EH (cell line): ENCODE results near the gene IER3.

Experiments
- DNase-seq: peaks from one replicate; pipeline ENCODE4 v3.0.0-alpha.2; 2015; ENCODE audit warnings: low read depth

The IER3 gene

GRCh38 chr6:30744054-30744805 lies at the start of gene IER3:
IER3 (minus strand) TSS chr6:30744547; CDS start chr6:30744518, 29 bp downstream.
- peak; percentile 95 for DNase-seq

- DNase-seq: peak; percentile 76
Measured at GRCh38 chr6:30793521-30794194, 49.3 kb upstream of the IER3 start.

- peak; percentile 17 for DNase-seq
Measured at GRCh38 chr6:30792786-30793185, 48.4 kb upstream of the IER3 start.

GRCh38 chr6:30790724-30791383 lies 46.5 kb upstream of the IER3 start:
- DNase-seq: peak; percentile 20

GRCh38 chr6:30789606-30790005 lies 45.3 kb upstream of the IER3 start:
- no peak for DNase-seq

- peak; percentile 83 for DNase-seq
Measured at GRCh38 chr6:30787954-30788353, 43.6 kb upstream of the IER3 start.

- DNase-seq: peak; percentile 86
Measured at GRCh38 chr6:30782425-30783014, 38.2 kb upstream of the IER3 start.

- DNase-seq: peak; percentile 99
Measured at GRCh38 chr6:30781743-30782424, 37.5 kb upstream of the IER3 start.

GRCh38 chr6:30781395-30781742 lies 37.0 kb upstream of the IER3 start:
- DNase-seq: no peak

GRCh38 chr6:30780642-30780920 lies 36.2 kb upstream of the IER3 start:
- no peak for DNase-seq

- no peak for DNase-seq
Measured at GRCh38 chr6:30779850-30780641, 35.7 kb upstream of the IER3 start.

GRCh38 chr6:30778001-30778635 lies 33.8 kb upstream of the IER3 start:
- DNase-seq: no peak

- no peak for DNase-seq
Measured at GRCh38 chr6:30777155-30777485, 32.8 kb upstream of the IER3 start.

GRCh38 chr6:30776390-30777154 lies 32.2 kb upstream of the IER3 start:
- DNase-seq: no peak

- no peak for DNase-seq
Measured at GRCh38 chr6:30775104-30775503, 30.8 kb upstream of the IER3 start.

- no peak for DNase-seq
Measured at GRCh38 chr6:30774701-30775100, 30.4 kb upstream of the IER3 start.

- no peak for DNase-seq
Measured at GRCh38 chr6:30770592-30770991, 26.2 kb upstream of the IER3 start.

GRCh38 chr6:30769853-30770524 lies 25.6 kb upstream of the IER3 start:
- no peak for DNase-seq

- peak; percentile 97 for DNase-seq
Measured at GRCh38 chr6:30769088-30769852, 24.9 kb upstream of the IER3 start.
